A549 treated with CpdA at 1 μM for 4 hours (cell line): Measurements from ENCODE around the gene BFSP1. TPM values are rescaled to one million over a fixed set of nuclear protein-coding genes. Genes with fewer than 3 reads are reported as not detected.

ENCODE experiments used
- total RNA-seq: library from RNA; stranded (reverse); fragments of 200-300 nt; extraction: Qiagen RNA extraction; gene quantifications from 5 replicates; pipeline ENCODE4 v1.2.3, GENCODE V29; 2022; ENCODE audit warnings: low read depth

Gene BFSP1
- total RNA-seq = 4.2 to 5.0 TPM (median 4.6 TPM) in 5 replicates

GRCh38 chr20:17530716-17531664 is at the start of gene BFSP1:
TSS of gene BFSP1 (minus strand) at chr20:17531379. CDS start at chr20:17531329, 50 bp downstream.

GRCh38 chr20:17569616-17570346 is 38.6 kb upstream of the BFSP1 start, which contains the start of gene DSTN:
TSS of gene DSTN (plus strand) at chr20:17570075. CDS start at chr20:17570209, 134 bp downstream.

Other genes starting within 250 kb of the BFSP1 start
- gene DSTN, start 38.7 kb upstream of the BFSP1 start, total RNA-seq = 668 to 854 TPM (median 686 TPM) in 5 replicates
- gene RRBP1, start 150.9 kb upstream of the BFSP1 start, total RNA-seq = 90.7 to 106 TPM (median 96.4 TPM) in 5 replicates
- not detected in 5 replicates for gene BANF2, start 168.6 kb upstream of the BFSP1 start, total RNA-seq